HepG2 (cell line): ENCODE data around the gene METTL27. TPM values are rescaled to one million over a fixed set of nuclear protein-coding genes. Genes with fewer than 3 reads are reported as not detected.
A peak's percentile ranks its signal among the peaks of the same experiment; 100 is the strongest.

Experiments
- CBFB ChIP-seq: sonication (generic); formaldehyde crosslinking; IDR thresholded peaks from 2 replicates; pipeline ENCODE4 v1.4.0; 2020; ENCODE audit warnings: missing genetic modification reagents
- GABPA ChIP-seq, 2 experiments: IDR thresholded peaks; 2 replicates each; pipeline ENCODE4 v1.6.1; 2011 to 2016; ENCODE audit warnings: low read depth in 2 of 2, low read length in 1 of 2, missing biosample characterization in 1 of 2, missing genetic modification characterization in 1 of 2
- KLF15 ChIP-seq: sonication (generic); formaldehyde crosslinking; IDR thresholded peaks from 2 replicates; pipeline ENCODE4 v1.8.1; 2023; ENCODE audit warnings: borderline replicate concordance, mild to moderate bottlenecking, inconsistent platforms, missing genetic modification reagents, mixed read lengths
- MEIS2 ChIP-seq: sonication (generic); formaldehyde crosslinking; IDR thresholded peaks from 2 replicates; pipeline ENCODE4 v1.9.0; 2021; ENCODE audit warnings: mild to moderate bottlenecking, missing genetic modification reagents
- MIER2 ChIP-seq: IDR thresholded peaks from 2 replicates; pipeline ENCODE4 v1.6.1; 2016; ENCODE audit warnings: missing biosample characterization, missing genetic modification reagents
- NR2F6 ChIP-seq, 2 experiments: IDR thresholded peaks; 2 replicates each; pipeline ENCODE4 v1.6.1; 2016; ENCODE audit warnings: antibody characterized with exemption in 1 of 2, mild to moderate bottlenecking in 1 of 2
- SKI ChIP-seq: fragments of 450-650 bp; IDR thresholded peaks from one replicate; pipeline ENCODE4 v1.6.1; 2018; ENCODE audit warnings: mild to moderate bottlenecking; ENCODE audit not compliant: partially characterized antibody
- SPEN ChIP-seq: sonication (generic); formaldehyde crosslinking; IDR thresholded peaks from 2 replicates; pipeline ENCODE4 v1.5.1; 2020; ENCODE audit warnings: low read depth, mild to moderate bottlenecking, missing genetic modification reagents
- TARDBP ChIP-seq: sonication (generic); formaldehyde crosslinking; IDR thresholded peaks from 2 replicates; pipeline ENCODE4 v1.8.0; 2022; ENCODE audit warnings: mild to moderate bottlenecking, missing genetic modification reagents
- TBL1XR1 ChIP-seq: fragments of 150-350 bp; IDR thresholded peaks from 2 replicates; pipeline ENCODE4 v1.6.1; 2014; ENCODE audit warnings: borderline replicate concordance, low read length; ENCODE audit not compliant: partially characterized antibody
- ZNF205 ChIP-seq: IDR thresholded peaks from 2 replicates; pipeline ENCODE4 v1.6.1; 2018; ENCODE audit warnings: missing biosample characterization, missing genetic modification reagents
- ZNF331 ChIP-seq: sonication (generic); formaldehyde crosslinking; IDR thresholded peaks from 2 replicates; pipeline ENCODE4 v1.4.0; 2020; ENCODE audit warnings: missing genetic modification reagents
- ZNF431 ChIP-seq: sonication (generic); formaldehyde crosslinking; IDR thresholded peaks from 2 replicates; pipeline ENCODE4 v1.9.0; 2022; ENCODE audit warnings: missing genetic modification reagents, low read depth, mild to moderate bottlenecking, borderline replicate concordance
- ZNF607 ChIP-seq: sonication (generic); formaldehyde crosslinking; IDR thresholded peaks from 2 replicates; pipeline ENCODE4 v1.5.1; 2020; ENCODE audit warnings: missing genetic modification reagents, mild to moderate bottlenecking, borderline replicate concordance
- ZNF776 ChIP-seq: sonication (generic); formaldehyde crosslinking; IDR thresholded peaks from 2 replicates; pipeline ENCODE4 v1.4.0; 2020; ENCODE audit warnings: mild to moderate bottlenecking, missing genetic modification reagents
- ZNF879 ChIP-seq: sonication (generic); formaldehyde crosslinking; IDR thresholded peaks from 2 replicates; pipeline ENCODE4 v1.8.1; 2023; ENCODE audit warnings: missing genetic modification reagents
- ZSCAN12 ChIP-seq: sonication (generic); formaldehyde crosslinking; IDR thresholded peaks from 2 replicates; pipeline ENCODE4 v1.9.0; 2021; ENCODE audit warnings: mild to moderate bottlenecking, missing genetic modification reagents
- polyA plus RNA-seq, 8 experiments: library from polyadenylated mRNA; depleted of rRNA in 3 of 8; stranded (reverse) in 7 of 8; unstranded in 1 of 8; fragments of >200 nt; fragmentation: Illumina TruSeq in 4 of 8; extraction: Trizol in 4 of 8; gene quantifications; 2 replicates each; pipeline versions ENCODE4 v1.2.1 to v1.2.3, GENCODE V29; 2011 to 2016; ENCODE audit warnings: low read depth in 4 of 8, missing spikeins in 1 of 8, mixed read lengths in 1 of 8; ENCODE audit not compliant: insufficient read depth in 1 of 8
- total RNA-seq, 5 experiments: library from RNA; depleted of rRNA; stranded (reverse); fragments of >200 nt; fragmentation: Illumina TruSeq; extraction: Trizol; gene quantifications; 2 replicates each; pipeline ENCODE4 v1.2.3, GENCODE V29; 2016; ENCODE audit warnings: low read depth in 1 of 5
- TF ChIP-seq, protein P1 (sequence below): sonication (generic); formaldehyde crosslinking; IDR thresholded peaks from 2 replicates; pipeline ENCODE4 v1.4.0; 2020; ENCODE audit warnings: missing genetic modification reagents
- TF ChIP-seq, protein P2 (sequence below): sonication (generic); formaldehyde crosslinking; IDR thresholded peaks from 2 replicates; pipeline ENCODE4 v1.4.0; 2020; ENCODE audit warnings: low read depth, mild to moderate bottlenecking, missing genetic modification reagents
- TF ChIP-seq, protein P3 (sequence below): sonication (generic); formaldehyde crosslinking; IDR thresholded peaks from 2 replicates; pipeline ENCODE4 v1.4.0; 2020; ENCODE audit warnings: missing genetic modification reagents
- TF ChIP-seq, protein P4 (sequence below): IDR thresholded peaks from 2 replicates; pipeline ENCODE4 v1.6.1; 2016; ENCODE audit warnings: missing compliant biosample characterization, missing genetic modification reagents, borderline replicate concordance

METTL27 gene
- total and polyA plus RNA-seq, 2 of the 13 experiments (the other 11 are each of a cell fraction or from before 2014, with no cell fraction given) = 2.0 to 3.0 TPM

DNA sequence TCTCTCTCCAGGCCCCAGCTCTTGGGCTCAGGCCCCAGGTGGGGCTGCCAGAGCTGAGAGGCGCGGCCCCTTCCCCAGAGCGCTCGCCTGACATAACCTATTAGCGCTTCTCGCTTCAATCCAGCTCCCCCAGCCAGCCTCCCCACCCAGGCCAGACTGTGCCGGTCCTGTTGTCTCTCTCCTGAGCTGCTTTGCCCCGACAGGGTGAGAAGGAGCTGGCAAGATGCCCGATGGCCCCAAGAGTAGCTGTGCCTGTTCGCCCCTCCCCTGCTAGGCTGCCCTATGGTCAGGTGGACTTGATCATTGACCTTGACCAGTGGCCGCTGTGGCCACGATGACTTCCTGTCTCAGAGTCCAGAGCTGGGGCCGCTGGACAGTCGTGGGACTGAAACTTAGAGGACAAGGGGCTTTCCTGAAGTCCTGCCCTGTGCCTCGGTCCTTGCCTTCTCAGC lies 27.8 kb upstream of the METTL27 start (continued):
- TF ChIP-seq MIER2 (CRISPR knock-in tag) (peak; percentile 80), ZSCAN12 (CRISPR knock-in tag) (no peak), ZNF776 (CRISPR knock-in tag) (peak; percentile 56; the same call in 1 of the 2 replicates), KLF15 (CRISPR knock-in tag) (no peak), NR2F6 (IDR thresholded peaks at IDR 0.05) (peak; percentile 27; the same call in 1 of the 2 replicates), NR2F6 (CRISPR knock-in tag; IDR thresholded peaks at IDR 0.05) (peak; percentile 79), GABPA (IDR thresholded peaks at IDR 0.05; ENCODE audit: low read depth, low read length) (no peak), GABPA (CRISPR knock-in tag; IDR thresholded peaks at IDR 0.05; ENCODE audit: low read depth) (peak; percentile 72), ZNF607 (no peak), ZNF205 (CRISPR knock-in tag) (no peak), CBFB (peak; percentile 76), ZNF879 (no peak), TARDBP (CRISPR knock-in tag) (peak; percentile 82; the same call in 1 of the 2 replicates), SKI (peak; percentile 95), ZNF431 (peak; percentile 76), ZNF331 (CRISPR knock-in tag) (peak; percentile 72; the same call in 1 of the 2 replicates), MEIS2 (CRISPR knock-in tag) (peak; percentile 22; the same call in 1 of the 2 replicates), TBL1XR1 (peak; percentile 90), SPEN (CRISPR knock-in tag) (peak; percentile 78; the same call in 1 of the 2 replicates)
- TF ChIP-seq, protein P1, sequence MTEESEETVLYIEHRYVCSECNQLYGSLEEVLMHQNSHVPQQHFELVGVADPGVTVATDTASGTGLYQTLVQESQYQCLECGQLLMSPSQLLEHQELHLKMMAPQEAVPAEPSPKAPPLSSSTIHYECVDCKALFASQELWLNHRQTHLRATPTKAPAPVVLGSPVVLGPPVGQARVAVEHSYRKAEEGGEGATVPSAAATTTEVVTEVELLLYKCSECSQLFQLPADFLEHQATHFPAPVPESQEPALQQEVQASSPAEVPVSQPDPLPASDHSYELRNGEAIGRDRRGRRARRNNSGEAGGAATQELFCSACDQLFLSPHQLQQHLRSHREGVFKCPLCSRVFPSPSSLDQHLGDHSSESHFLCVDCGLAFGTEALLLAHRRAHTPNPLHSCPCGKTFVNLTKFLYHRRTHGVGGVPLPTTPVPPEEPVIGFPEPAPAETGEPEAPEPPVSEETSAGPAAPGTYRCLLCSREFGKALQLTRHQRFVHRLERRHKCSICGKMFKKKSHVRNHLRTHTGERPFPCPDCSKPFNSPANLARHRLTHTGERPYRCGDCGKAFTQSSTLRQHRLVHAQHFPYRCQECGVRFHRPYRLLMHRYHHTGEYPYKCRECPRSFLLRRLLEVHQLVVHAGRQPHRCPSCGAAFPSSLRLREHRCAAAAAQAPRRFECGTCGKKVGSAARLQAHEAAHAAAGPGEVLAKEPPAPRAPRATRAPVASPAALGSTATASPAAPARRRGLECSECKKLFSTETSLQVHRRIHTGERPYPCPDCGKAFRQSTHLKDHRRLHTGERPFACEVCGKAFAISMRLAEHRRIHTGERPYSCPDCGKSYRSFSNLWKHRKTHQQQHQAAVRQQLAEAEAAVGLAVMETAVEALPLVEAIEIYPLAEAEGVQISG (CRISPR knock-in tag) = peak; percentile 39; the same call in 1 of the 2 replicates
- TF ChIP-seq, protein P2, sequence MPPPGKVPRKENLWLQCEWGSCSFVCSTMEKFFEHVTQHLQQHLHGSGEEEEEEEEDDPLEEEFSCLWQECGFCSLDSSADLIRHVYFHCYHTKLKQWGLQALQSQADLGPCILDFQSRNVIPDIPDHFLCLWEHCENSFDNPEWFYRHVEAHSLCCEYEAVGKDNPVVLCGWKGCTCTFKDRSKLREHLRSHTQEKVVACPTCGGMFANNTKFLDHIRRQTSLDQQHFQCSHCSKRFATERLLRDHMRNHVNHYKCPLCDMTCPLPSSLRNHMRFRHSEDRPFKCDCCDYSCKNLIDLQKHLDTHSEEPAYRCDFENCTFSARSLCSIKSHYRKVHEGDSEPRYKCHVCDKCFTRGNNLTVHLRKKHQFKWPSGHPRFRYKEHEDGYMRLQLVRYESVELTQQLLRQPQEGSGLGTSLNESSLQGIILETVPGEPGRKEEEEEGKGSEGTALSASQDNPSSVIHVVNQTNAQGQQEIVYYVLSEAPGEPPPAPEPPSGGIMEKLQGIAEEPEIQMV (CRISPR knock-in tag) = no peak
- TF ChIP-seq, protein P3, sequence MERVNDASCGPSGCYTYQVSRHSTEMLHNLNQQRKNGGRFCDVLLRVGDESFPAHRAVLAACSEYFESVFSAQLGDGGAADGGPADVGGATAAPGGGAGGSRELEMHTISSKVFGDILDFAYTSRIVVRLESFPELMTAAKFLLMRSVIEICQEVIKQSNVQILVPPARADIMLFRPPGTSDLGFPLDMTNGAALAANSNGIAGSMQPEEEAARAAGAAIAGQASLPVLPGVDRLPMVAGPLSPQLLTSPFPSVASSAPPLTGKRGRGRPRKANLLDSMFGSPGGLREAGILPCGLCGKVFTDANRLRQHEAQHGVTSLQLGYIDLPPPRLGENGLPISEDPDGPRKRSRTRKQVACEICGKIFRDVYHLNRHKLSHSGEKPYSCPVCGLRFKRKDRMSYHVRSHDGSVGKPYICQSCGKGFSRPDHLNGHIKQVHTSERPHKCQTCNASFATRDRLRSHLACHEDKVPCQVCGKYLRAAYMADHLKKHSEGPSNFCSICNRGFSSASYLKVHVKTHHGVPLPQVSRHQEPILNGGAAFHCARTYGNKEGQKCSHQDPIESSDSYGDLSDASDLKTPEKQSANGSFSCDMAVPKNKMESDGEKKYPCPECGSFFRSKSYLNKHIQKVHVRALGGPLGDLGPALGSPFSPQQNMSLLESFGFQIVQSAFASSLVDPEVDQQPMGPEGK = peak; percentile 91
- TF ChIP-seq, protein P4, sequence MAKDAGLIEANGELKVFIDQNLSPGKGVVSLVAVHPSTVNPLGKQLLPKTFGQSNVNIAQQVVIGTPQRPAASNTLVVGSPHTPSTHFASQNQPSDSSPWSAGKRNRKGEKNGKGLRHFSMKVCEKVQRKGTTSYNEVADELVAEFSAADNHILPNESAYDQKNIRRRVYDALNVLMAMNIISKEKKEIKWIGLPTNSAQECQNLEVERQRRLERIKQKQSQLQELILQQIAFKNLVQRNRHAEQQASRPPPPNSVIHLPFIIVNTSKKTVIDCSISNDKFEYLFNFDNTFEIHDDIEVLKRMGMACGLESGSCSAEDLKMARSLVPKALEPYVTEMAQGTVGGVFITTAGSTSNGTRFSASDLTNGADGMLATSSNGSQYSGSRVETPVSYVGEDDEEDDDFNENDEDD (CRISPR knock-in tag) = peak; percentile 27; the same call in 1 of the 2 replicates
